Calu3 (cell line): ENCODE data around the gene DNAH17. TPM values are rescaled to one million over a fixed set of nuclear protein-coding genes. Genes with fewer than 3 reads are reported as not detected.

ENCODE experiments used
- BruUV-seq: library from RNA; stranded (reverse); fragments of 400-500 nt; replicated peaks from 2 replicates; lab custom pipeline; 2021; lab: Mats Ljungman, UMichigan
- CTCF ChIA-PET: fragments of 300-600 bp; sonication (Branson Sonifier 250); formaldehyde crosslinking; loops from one replicate; lab custom pipeline; 2022; ENCODE audit warnings: antibody characterized with exemption; lab: Charles Lee
- DNase-seq: peaks from one replicate; pipeline ENCODE4 v3.0.0; 2022
- H3K27ac Mint-ChIP-seq: one replicate; pipeline ENCODE4 v1.8.0; 2022; ENCODE audit warnings: mixed read lengths; ENCODE audit not compliant: unreplicated experiment
- H3K27me3 Mint-ChIP-seq: one replicate; pipeline ENCODE4 v1.8.0; 2022; ENCODE audit warnings: mixed read lengths; ENCODE audit not compliant: unreplicated experiment
- H3K36me3 Mint-ChIP-seq: one replicate; pipeline ENCODE4 v1.8.0; 2022; ENCODE audit warnings: mild to moderate bottlenecking, moderate library complexity, mixed read lengths; ENCODE audit not compliant: insufficient read depth, unreplicated experiment
- H3K4me1 Mint-ChIP-seq: one replicate; pipeline ENCODE4 v1.8.0; 2022; ENCODE audit warnings: mild to moderate bottlenecking, low read depth, mixed read lengths; ENCODE audit not compliant: unreplicated experiment
- H3K4me3 Mint-ChIP-seq: one replicate; pipeline ENCODE4 v1.8.0; 2022; ENCODE audit warnings: mild to moderate bottlenecking, low read depth, moderate library complexity, mixed read lengths; ENCODE audit not compliant: unreplicated experiment
- H3K9me3 Mint-ChIP-seq: one replicate; pipeline ENCODE4 v1.8.0; 2022; ENCODE audit warnings: low read depth, mixed read lengths; ENCODE audit not compliant: unreplicated experiment
- intact Hi-C: fragments of 100-400 bp; cut with micrococcal nuclease; formaldehyde crosslinking; loops from one replicate; pipeline ENCODE4 v1.10.0; 2022; ENCODE audit not compliant: unreplicated experiment
- total RNA-seq: library from RNA; stranded (reverse); gene quantifications from 2 replicates; pipeline ENCODE4 v1.2.3, GENCODE V29; 2022
- TF ChIP-seq, protein P1 (sequence below): fragments of 200-600 bp; IDR thresholded peaks from one replicate; pipeline ENCODE4 v1.8.0; 2022; ENCODE audit warnings: antibody characterized with exemption; ENCODE audit not compliant: unreplicated experiment

DNAH17 gene
- total RNA-seq, 1 experiment from 2014 or later = 0.19 TPM

DNA sequence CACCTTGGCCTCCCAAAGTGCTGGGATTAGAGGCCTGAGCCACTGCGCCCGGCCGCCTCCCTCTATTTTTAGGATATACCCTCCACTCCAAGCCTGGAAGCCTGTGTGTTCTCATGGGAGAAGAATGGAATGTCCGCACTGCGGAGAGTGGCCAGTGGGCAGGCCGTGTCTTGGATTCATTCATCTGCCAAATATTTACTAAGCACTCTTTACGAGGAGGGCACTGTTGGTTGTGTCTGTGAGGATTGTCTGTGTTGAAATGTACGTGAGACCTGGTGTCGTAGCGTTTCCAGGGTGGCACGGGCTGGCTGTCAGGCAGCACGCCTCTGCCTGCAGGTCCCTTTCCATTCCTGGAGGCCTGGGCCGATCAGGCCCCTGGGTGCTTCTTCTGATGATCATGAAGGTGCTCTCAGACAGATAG is 179.5 kb downstream of the DNAH17 start:
- DNase-seq = no peak
- TF ChIP-seq, protein P1, sequence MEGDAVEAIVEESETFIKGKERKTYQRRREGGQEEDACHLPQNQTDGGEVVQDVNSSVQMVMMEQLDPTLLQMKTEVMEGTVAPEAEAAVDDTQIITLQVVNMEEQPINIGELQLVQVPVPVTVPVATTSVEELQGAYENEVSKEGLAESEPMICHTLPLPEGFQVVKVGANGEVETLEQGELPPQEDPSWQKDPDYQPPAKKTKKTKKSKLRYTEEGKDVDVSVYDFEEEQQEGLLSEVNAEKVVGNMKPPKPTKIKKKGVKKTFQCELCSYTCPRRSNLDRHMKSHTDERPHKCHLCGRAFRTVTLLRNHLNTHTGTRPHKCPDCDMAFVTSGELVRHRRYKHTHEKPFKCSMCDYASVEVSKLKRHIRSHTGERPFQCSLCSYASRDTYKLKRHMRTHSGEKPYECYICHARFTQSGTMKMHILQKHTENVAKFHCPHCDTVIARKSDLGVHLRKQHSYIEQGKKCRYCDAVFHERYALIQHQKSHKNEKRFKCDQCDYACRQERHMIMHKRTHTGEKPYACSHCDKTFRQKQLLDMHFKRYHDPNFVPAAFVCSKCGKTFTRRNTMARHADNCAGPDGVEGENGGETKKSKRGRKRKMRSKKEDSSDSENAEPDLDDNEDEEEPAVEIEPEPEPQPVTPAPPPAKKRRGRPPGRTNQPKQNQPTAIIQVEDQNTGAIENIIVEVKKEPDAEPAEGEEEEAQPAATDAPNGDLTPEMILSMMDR = no peak
- CTCF ChIA-PET = no interaction called here
- intact Hi-C loops = no loop called here
- Mint-ChIP-seq H3K27ac (no peak overlapping the region), H3K27me3 (no peaks in the 10 kb centered on the region), H3K36me3 (peaks cover 54% of the 10 kb centered on the region), H3K9me3 (no peaks in the 10 kb centered on the region), H3K4me1 (peaks cover 11% of the 10 kb centered on the region), H3K4me3 (no peak overlapping the region)
- no TSS peak for BruUV-seq

DNA sequence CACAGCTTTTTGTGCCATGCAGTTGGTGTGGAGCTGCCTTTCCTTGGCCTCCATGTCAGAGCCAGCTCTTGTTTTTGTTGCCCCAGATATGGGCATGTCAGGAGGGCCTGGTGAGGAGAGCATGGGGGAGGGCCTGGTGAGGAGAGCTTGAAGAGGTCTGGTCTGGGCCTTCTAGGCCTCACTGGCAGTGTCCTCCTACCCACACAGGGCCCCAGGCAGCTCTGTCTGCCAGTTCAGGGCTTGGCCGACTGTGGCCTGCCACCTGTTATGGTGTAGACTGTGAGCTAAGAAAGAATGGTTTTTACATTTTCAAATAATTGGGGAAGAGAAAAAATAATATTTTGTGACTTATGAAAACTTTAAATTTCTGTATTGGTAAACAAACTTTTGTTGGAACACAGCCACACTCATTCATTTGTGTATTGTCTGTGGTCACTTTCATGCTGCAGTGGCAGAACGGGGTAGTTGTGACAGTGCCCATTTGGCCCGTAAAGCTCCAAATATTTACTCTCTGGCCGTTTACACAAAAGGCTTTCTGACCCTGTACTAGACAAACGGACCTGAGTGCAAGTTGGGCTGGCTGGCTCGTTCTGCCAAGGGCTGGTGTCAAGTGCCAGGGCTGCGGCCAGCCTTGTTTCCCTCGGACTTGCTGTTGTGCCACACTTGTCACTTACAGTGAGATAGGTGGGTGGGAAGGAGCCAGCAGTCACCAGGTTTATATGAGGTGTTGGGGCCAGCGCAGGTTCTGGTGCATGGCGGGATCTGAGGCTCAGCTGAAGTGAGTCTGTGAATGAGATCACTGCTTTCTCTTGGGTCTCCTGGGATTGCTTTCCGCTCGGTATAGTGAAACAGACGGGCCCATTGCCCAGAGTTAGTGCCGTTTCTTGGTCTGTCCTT is 180.5 kb downstream of the DNAH17 start:
- no peaks in the 10 kb centered on the region for H3K9me3 Mint-ChIP-seq
- H3K4me3 Mint-ChIP-seq = no peak overlapping the region
- H3K36me3 Mint-ChIP-seq = peaks cover 54% of the 10 kb centered on the region
- intact Hi-C loops = no loop called here
- CTCF ChIA-PET = interaction anchor here (0.6 kb wide), 1 partner anchor 20 kb away, joined by 4 read pairs; no protein-coding TSS in a partner anchor
- H3K27me3 Mint-ChIP-seq = no peaks in the 10 kb centered on the region
- BruUV-seq = no TSS peak
- H3K27ac Mint-ChIP-seq = no peak overlapping the region
- TF ChIP-seq, protein P1 = no peak
- DNase-seq = no peak
- peaks cover 19% of the 10 kb centered on the region for H3K4me1 Mint-ChIP-seq

GRCh38 chr17:78395155-78395554 is 182.0 kb downstream of the DNAH17 start:
- H3K27me3 Mint-ChIP-seq = no peaks in the 10 kb centered on the region
- H3K9me3 Mint-ChIP-seq = no peaks in the 10 kb centered on the region
- BruUV-seq = no TSS peak
- DNase-seq = no peak
- CTCF ChIA-PET = no interaction called here
- H3K36me3 Mint-ChIP-seq = peaks cover 47% of the 10 kb centered on the region
- peaks cover 28% of the 10 kb centered on the region for H3K4me1 Mint-ChIP-seq
- intact Hi-C loops = no loop called here
- TF ChIP-seq, protein P1 = no peak
- no peak overlapping the region for H3K4me3 Mint-ChIP-seq
- H3K27ac Mint-ChIP-seq = no peak overlapping the region

DNA sequence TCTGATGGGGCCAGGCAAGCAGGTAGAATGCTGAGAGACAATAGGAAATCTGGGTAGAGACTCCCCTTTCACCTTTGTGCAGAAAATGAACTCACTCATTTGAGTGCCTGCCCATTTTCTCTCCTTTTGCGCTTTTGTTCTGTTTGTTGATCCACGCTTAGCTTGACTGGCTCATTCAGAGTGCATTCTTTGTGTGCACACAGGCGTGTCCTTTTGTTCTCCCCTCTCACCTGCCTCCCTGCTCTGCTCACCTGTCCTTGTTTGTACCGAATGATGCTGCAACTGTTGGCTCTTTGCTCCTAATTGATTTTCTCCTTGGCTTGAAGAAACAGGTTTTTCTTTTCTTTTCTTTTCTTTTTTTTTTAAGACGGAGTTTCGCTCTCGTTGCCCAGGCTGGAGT is 183.0 kb downstream of the DNAH17 start:
- no peak overlapping the region for H3K4me3 Mint-ChIP-seq

More for the DNA sequence above, 183.0 kb downstream of the DNAH17 start:
- BruUV-seq = no TSS peak
- H3K36me3 Mint-ChIP-seq = peaks cover 42% of the 10 kb centered on the region
- peaks cover 28% of the 10 kb centered on the region for H3K4me1 Mint-ChIP-seq
- DNase-seq = no peak
- intact Hi-C loops = no loop called here
- CTCF ChIA-PET = no interaction called here
- no peak overlapping the region for H3K27ac Mint-ChIP-seq
- H3K27me3 Mint-ChIP-seq = no peaks in the 10 kb centered on the region
- TF ChIP-seq, protein P1 = no peak
- H3K9me3 Mint-ChIP-seq = no peaks in the 10 kb centered on the region
